HUES48 (cell line): ENCODE results near the gene KMT5C.

Source experiments
- H3K27ac ChIP-seq: one replicate; pipeline ENCODE4 v1.7.0; 2013; ENCODE audit warnings: low read depth, low read length, inconsistent platforms
- H3K27me3 ChIP-seq: 2 replicates; pipeline ENCODE4 v1.6.1; 2013; ENCODE audit warnings: mild to moderate bottlenecking, low read length; ENCODE audit not compliant: control insufficient read depth, insufficient read depth
- H3K36me3 ChIP-seq: 2 replicates; pipeline ENCODE4 v1.6.1; 2013; ENCODE audit warnings: low read length; ENCODE audit not compliant: control insufficient read depth, insufficient read depth
- H3K4me1 ChIP-seq: 2 replicates; pipeline ENCODE4 v1.6.1; 2013; ENCODE audit warnings: mild to moderate bottlenecking, low read length; ENCODE audit not compliant: control insufficient read depth, insufficient read depth
- H3K4me3 ChIP-seq: 2 replicates; pipeline ENCODE4 v1.5.1; 2013; ENCODE audit warnings: mild to moderate bottlenecking, low read depth, low read length
- H3K9ac ChIP-seq: 2 replicates; pipeline ENCODE4 v1.6.1; 2013; ENCODE audit warnings: mild to moderate bottlenecking, low read depth, low read length, moderate library complexity
- H3K9me3 ChIP-seq: 2 replicates; pipeline ENCODE4 v1.6.1; 2013; ENCODE audit warnings: low read length; ENCODE audit not compliant: control insufficient read depth, insufficient read depth

KMT5C gene

GRCh38 chr19:55305983-55306562 lies 33.6 kb upstream of the KMT5C start:
- H3K4me3 ChIP-seq = no peak overlapping the region
- peaks cover 6% of the 10 kb centered on the region; the same call in 1 of the 2 replicates for H3K4me1 ChIP-seq
- no peaks in the 10 kb centered on the region for H3K9me3 ChIP-seq
- no peaks in the 10 kb centered on the region for H3K27me3 ChIP-seq
- no peak overlapping the region for H3K9ac ChIP-seq
- peaks cover 74% of the 10 kb centered on the region for H3K36me3 ChIP-seq
- no peak overlapping the region for H3K27ac ChIP-seq

- no peak overlapping the region for H3K4me3 ChIP-seq
- no peak overlapping the region for H3K27ac ChIP-seq
- no peaks in the 10 kb centered on the region for H3K9me3 ChIP-seq
- H3K4me1 ChIP-seq = peaks cover 2% of the 10 kb centered on the region; the same call in 1 of the 2 replicates
- no peak overlapping the region for H3K9ac ChIP-seq
- peaks cover 74% of the 10 kb centered on the region for H3K36me3 ChIP-seq
- H3K27me3 ChIP-seq = no peaks in the 10 kb centered on the region
Measured at GRCh38 chr19:55306712-55307111, 33.0 kb upstream of the KMT5C start.

- no peaks in the 10 kb centered on the region for H3K9me3 ChIP-seq
- no peak overlapping the region for H3K9ac ChIP-seq
- H3K4me3 ChIP-seq = no peak overlapping the region
- H3K4me1 ChIP-seq = no peaks in the 10 kb centered on the region
- H3K36me3 ChIP-seq = peaks cover 72% of the 10 kb centered on the region
- no peak overlapping the region for H3K27ac ChIP-seq
- H3K27me3 ChIP-seq = no peaks in the 10 kb centered on the region
Measured at GRCh38 chr19:55308281-55308680, 31.4 kb upstream of the KMT5C start.

- H3K27me3 ChIP-seq = no peaks in the 10 kb centered on the region
- no peaks in the 10 kb centered on the region for H3K4me1 ChIP-seq
- no peak overlapping the region for H3K9ac ChIP-seq
- H3K36me3 ChIP-seq = peaks cover 62% of the 10 kb centered on the region
- no peaks in the 10 kb centered on the region for H3K9me3 ChIP-seq
- H3K4me3 ChIP-seq = no peak overlapping the region
- H3K27ac ChIP-seq = no peak overlapping the region
Measured at GRCh38 chr19:55309448-55309847, 30.2 kb upstream of the KMT5C start.

- H3K9ac ChIP-seq = no peak overlapping the region
- H3K4me3 ChIP-seq = no peak overlapping the region
- H3K9me3 ChIP-seq = no peaks in the 10 kb centered on the region
- H3K27me3 ChIP-seq = no peaks in the 10 kb centered on the region
- H3K36me3 ChIP-seq = peaks cover 54% of the 10 kb centered on the region
- H3K27ac ChIP-seq = no peak overlapping the region
- no peaks in the 10 kb centered on the region for H3K4me1 ChIP-seq
Measured at GRCh38 chr19:55310498-55310897, 29.2 kb upstream of the KMT5C start.

- H3K4me1 ChIP-seq = no peaks in the 10 kb centered on the region
- H3K9me3 ChIP-seq = no peaks in the 10 kb centered on the region
- peaks cover 45% of the 10 kb centered on the region for H3K36me3 ChIP-seq
Measured at GRCh38 chr19:55311397-55311796, 28.3 kb upstream of the KMT5C start.

GRCh38 chr19:55311797-55312196 lies 27.9 kb upstream of the KMT5C start:
- peaks cover 41% of the 10 kb centered on the region for H3K36me3 ChIP-seq
- no peak overlapping the region for H3K27ac ChIP-seq
- no peaks in the 10 kb centered on the region for H3K9me3 ChIP-seq
- no peak overlapping the region for H3K4me3 ChIP-seq
- H3K4me1 ChIP-seq = no peaks in the 10 kb centered on the region
- H3K9ac ChIP-seq = no peak overlapping the region
- no peaks in the 10 kb centered on the region for H3K27me3 ChIP-seq

More at GRCh38 chr19:55311397-55311796, 28.3 kb upstream of the KMT5C start:
- no peak overlapping the region for H3K4me3 ChIP-seq
- no peak overlapping the region for H3K9ac ChIP-seq
- H3K27me3 ChIP-seq = no peaks in the 10 kb centered on the region
- no peak overlapping the region for H3K27ac ChIP-seq

- Histone ChIP-seq H3K27ac (no peak overlapping the region), H3K27me3 (no peaks in the 10 kb centered on the region), H3K4me3 (no peak overlapping the region), H3K36me3 (peaks cover 33% of the 10 kb centered on the region), H3K9ac (no peak overlapping the region), H3K4me1 (no peaks in the 10 kb centered on the region), H3K9me3 (no peaks in the 10 kb centered on the region)
Measured at GRCh38 chr19:55312621-55313512, 26.8 kb upstream of the KMT5C start.

GRCh38 chr19:55314396-55314795 lies 25.3 kb upstream of the KMT5C start:
- no peak overlapping the region for H3K9ac ChIP-seq
- H3K4me1 ChIP-seq = no peaks in the 10 kb centered on the region
- peaks cover 20% of the 10 kb centered on the region for H3K36me3 ChIP-seq
- no peaks in the 10 kb centered on the region for H3K9me3 ChIP-seq
- H3K4me3 ChIP-seq = no peak overlapping the region
- no peaks in the 10 kb centered on the region for H3K27me3 ChIP-seq
- H3K27ac ChIP-seq = no peak overlapping the region

GRCh38 chr19:55315956-55316525 lies 23.6 kb upstream of the KMT5C start:
- Histone ChIP-seq H3K27me3 (no peaks in the 10 kb centered on the region), H3K4me1 (peaks cover 6% of the 10 kb centered on the region; the same call in 1 of the 2 replicates), H3K36me3 (peaks cover 7% of the 10 kb centered on the region), H3K9me3 (no peaks in the 10 kb centered on the region), H3K9ac (no peak overlapping the region), H3K27ac (no peak overlapping the region), H3K4me3 (no peak overlapping the region)

- peaks cover 6% of the 10 kb centered on the region; the same call in 1 of the 2 replicates for H3K4me1 ChIP-seq
- no peak overlapping the region for H3K27ac ChIP-seq
- H3K9ac ChIP-seq = no peak overlapping the region
- no peak overlapping the region for H3K4me3 ChIP-seq
- peaks cover 7% of the 10 kb centered on the region for H3K36me3 ChIP-seq
- H3K9me3 ChIP-seq = no peaks in the 10 kb centered on the region
- no peaks in the 10 kb centered on the region for H3K27me3 ChIP-seq
Measured at GRCh38 chr19:55316646-55317045, 23.0 kb upstream of the KMT5C start.
